ENCODE results near the gene TTLL4. TPM values are rescaled to one million over a fixed set of nuclear protein-coding genes. Genes with fewer than 3 reads are reported as not detected.

TTLL4 gene
- total RNA-seq, 3 donors from 2014 or later = 8.3 to 34.7 (median 29.0) TPM

DNA sequence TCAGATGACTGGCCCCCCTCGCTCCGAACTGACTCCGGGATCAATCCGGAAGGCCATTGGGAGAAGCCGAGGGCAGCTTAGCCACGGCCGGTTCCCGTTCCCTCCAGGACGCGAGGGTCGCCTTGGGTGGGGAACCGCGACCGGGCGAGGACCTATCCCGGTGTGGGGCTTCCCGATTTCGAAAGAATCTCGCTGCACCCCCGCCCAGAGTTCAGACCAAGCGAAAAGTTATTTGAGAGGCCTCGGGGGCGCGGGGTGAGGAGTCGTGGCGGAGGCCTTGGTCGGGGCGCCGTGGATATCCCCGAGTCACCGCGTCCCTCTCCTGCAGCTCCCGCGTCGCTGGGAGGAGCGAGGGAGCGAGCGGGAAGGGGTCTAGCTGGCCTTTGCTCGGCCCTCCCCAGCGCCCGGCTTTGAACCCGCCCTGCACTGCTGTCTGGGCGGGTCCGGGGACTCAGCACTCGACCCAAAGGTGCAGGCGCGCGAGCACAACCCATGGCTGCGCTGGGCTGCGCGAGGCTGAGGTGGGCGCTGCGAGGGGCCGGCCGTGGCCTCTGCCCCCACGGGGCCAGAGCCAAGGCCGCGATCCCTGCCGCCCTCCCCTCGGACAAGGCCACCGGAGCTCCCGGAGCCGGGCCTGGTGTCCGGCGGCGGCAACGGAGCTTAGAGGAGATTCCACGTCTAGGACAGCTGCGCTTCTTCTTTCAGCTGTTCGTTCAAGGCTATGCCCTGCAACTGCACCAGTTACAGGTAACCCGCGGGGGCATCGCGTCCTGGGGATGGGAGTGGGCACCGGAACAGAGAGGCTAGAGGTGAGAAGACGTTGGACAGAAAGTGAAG lies 71.3 kb downstream of the TTLL4 start, which contains the start of gene CYP27A1:
Gene CYP27A1 (plus strand): TSS at position 457 of the 837 bp plus-strand sequence. CDS start 36 bp downstream, at position 493.
- H3K27ac ChIP-seq = peak within 1 kb of the TSS; percentile 91
- peak within 1 kb of the TSS; percentile 69 to 80 (median 76) for H3K4me3 ChIP-seq
- no peaks in the 10 kb centered on the region for H3K27me3 ChIP-seq
- TF ChIP-seq POLR2A (IDR thresholded peaks at IDR 0.05) (peak; percentile 18), POLR2AphosphoS5 (IDR thresholded peaks at IDR 0.05) (peak; percentile 12 to 52 (median 37))
- TF ChIP-seq, protein P1, sequence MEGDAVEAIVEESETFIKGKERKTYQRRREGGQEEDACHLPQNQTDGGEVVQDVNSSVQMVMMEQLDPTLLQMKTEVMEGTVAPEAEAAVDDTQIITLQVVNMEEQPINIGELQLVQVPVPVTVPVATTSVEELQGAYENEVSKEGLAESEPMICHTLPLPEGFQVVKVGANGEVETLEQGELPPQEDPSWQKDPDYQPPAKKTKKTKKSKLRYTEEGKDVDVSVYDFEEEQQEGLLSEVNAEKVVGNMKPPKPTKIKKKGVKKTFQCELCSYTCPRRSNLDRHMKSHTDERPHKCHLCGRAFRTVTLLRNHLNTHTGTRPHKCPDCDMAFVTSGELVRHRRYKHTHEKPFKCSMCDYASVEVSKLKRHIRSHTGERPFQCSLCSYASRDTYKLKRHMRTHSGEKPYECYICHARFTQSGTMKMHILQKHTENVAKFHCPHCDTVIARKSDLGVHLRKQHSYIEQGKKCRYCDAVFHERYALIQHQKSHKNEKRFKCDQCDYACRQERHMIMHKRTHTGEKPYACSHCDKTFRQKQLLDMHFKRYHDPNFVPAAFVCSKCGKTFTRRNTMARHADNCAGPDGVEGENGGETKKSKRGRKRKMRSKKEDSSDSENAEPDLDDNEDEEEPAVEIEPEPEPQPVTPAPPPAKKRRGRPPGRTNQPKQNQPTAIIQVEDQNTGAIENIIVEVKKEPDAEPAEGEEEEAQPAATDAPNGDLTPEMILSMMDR (IDR thresholded peaks at IDR 0.05) = no peak
- DNase-seq (ENCODE audit: low spot score in 2 of 2) = peak; percentile 50 to 58
- no peaks in the 10 kb centered on the region for H3K36me3 ChIP-seq
- intact Hi-C loops (cut with DNase I; ENCODE audit: low total_unique reads) = no loop called here
- no peaks in the 10 kb centered on the region for H3K9me3 ChIP-seq
- H3K4me1 ChIP-seq = no peaks in the 10 kb centered on the region

DNA sequence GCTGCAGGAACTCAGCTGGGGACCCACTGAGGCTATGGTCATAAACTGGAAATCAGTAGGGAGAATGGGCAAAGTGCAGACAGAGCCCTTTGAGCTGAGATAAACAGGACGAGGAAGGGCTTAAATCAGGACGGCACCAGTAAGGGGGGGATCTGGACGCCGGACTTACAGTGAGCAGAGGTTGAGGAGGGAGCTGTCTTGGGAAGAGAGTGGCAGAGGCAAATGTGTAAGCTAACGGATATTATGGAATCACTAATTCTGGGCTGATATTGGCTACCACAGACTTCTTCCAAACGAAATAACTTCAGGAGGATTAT lies 71.9 kb downstream of the TTLL4 start:
- H3K4me3 ChIP-seq = peak overlapping the region; percentile 69 to 80 (median 76)
- no peaks in the 10 kb centered on the region for H3K4me1 ChIP-seq
- H3K36me3 ChIP-seq = no peaks in the 10 kb centered on the region
- no peak for DNase-seq (ENCODE audit: low spot score in 2 of 2)
- no peaks in the 10 kb centered on the region for H3K9me3 ChIP-seq
- intact Hi-C loops (cut with DNase I; ENCODE audit: low total_unique reads) = no loop called here
- no peaks in the 10 kb centered on the region for H3K27me3 ChIP-seq
- peak overlapping the region; percentile 91 for H3K27ac ChIP-seq
- TF ChIP-seq POLR2AphosphoS5 (IDR thresholded peaks at IDR 0.05) (no peak), POLR2A (IDR thresholded peaks at IDR 0.05) (no peak)
- TF ChIP-seq, protein P1 (IDR thresholded peaks at IDR 0.05) = no peak

DNA sequence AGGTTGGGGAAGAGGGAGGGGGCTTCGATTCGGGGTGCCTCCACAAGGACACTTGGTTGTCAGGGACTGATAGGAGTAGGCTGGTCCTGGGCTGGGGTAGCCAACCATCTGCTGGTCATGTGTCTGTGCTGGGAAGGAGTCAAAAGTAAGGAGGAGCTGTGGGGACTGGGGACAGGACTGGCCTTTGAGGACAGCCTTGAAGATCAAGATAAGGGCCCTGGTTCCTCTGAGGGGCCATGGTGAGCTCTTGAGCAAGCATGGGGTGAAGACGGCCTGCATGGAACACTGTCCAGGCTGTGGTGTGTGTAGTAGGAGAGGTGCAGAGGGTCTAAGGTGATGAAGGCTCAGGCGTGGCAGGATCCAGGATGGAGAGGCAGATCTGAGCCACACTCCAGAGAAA lies 73.1 kb downstream of the TTLL4 start:
- intact Hi-C loops (cut with DNase I; ENCODE audit: low total_unique reads) = no loop called here
- Histone ChIP-seq H3K9me3 (no peaks in the 10 kb centered on the region), H3K27ac (peak overlapping the region in 1 of 2 donors; percentile 16), H3K4me3 (peak overlapping the region; percentile 69 to 80 (median 76)), H3K36me3 (no peaks in the 10 kb centered on the region), H3K27me3 (no peaks in the 10 kb centered on the region), H3K4me1 (no peaks in the 10 kb centered on the region)
- TF ChIP-seq POLR2AphosphoS5 (IDR thresholded peaks at IDR 0.05) (no peak), POLR2A (IDR thresholded peaks at IDR 0.05) (no peak)
- TF ChIP-seq, protein P1 (IDR thresholded peaks at IDR 0.05) = no peak
- no peak for DNase-seq (ENCODE audit: low spot score in 2 of 2)

DNA sequence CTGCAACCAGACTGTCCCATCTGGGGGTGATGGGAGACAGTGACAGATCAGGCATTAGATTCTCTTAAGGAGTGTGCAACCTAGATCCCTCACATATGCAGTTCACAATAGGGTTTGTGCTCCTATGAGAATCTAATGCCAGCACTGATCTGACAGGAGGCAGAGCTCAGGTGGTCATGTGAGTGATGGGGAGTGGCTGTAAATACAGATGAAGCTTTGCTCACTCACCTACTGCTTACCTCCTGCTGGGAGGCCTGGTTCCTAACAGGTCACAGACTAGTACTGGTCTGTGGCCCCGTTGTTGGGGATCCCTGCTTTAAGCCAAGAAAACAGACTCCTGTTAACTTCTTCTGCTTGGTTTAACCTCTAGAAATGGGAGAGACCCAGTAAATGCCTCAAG lies 74.5 kb downstream of the TTLL4 start:
- TF ChIP-seq POLR2A (IDR thresholded peaks at IDR 0.05) (no peak), POLR2AphosphoS5 (IDR thresholded peaks at IDR 0.05) (no peak)
- TF ChIP-seq, protein P1 (IDR thresholded peaks at IDR 0.05) = no peak
- Histone ChIP-seq H3K4me1 (no peaks in the 10 kb centered on the region), H3K27ac (peak overlapping the region in 1 of 2 donors; percentile 13), H3K27me3 (no peaks in the 10 kb centered on the region), H3K4me3 (no peak overlapping the region), H3K36me3 (no peaks in the 10 kb centered on the region), H3K9me3 (no peaks in the 10 kb centered on the region)
- intact Hi-C loops (cut with DNase I; ENCODE audit: low total_unique reads) = no loop called here
- DNase-seq (ENCODE audit: low spot score in 2 of 2) = no peak

DNA sequence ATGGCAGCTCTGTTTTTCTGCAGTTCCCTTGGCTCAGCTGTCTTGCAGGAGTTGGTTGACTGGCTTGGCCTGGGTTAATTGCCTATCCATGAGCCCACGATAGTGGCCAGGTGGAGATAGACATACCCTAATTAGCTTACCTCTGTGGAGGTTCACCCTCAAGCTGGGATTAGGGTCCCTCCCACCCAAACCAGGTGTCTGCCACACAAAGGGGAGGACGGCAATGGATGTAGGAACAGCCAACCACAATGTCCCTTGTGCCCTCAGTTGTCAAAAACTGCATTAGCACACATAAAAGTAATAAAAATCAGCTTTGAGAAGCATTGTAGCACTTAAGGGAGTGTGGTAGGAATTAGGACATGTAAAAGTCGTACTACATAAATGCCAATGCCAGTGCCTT lies 75.5 kb downstream of the TTLL4 start:
- Histone ChIP-seq H3K27ac (no peak overlapping the region), H3K27me3 (no peaks in the 10 kb centered on the region), H3K4me1 (no peaks in the 10 kb centered on the region), H3K4me3 (no peak overlapping the region), H3K36me3 (no peaks in the 10 kb centered on the region), H3K9me3 (no peaks in the 10 kb centered on the region)
- TF ChIP-seq POLR2A (IDR thresholded peaks at IDR 0.05) = no peak
- TF ChIP-seq, protein P1 (IDR thresholded peaks at IDR 0.05) = no peak
- TF ChIP-seq POLR2AphosphoS5 (IDR thresholded peaks at IDR 0.05) = no peak
- intact Hi-C loops (cut with DNase I; ENCODE audit: low total_unique reads) = no loop called here
- no peak for DNase-seq (ENCODE audit: low spot score in 2 of 2)

Measured in breast epithelium (tissue), 4 donors.